Naive thymus-derived CD4-positive, alpha-beta T cell (primary cell): ENCODE data around the gene ZMYND8. TPM values are rescaled to one million over a fixed set of nuclear protein-coding genes. Genes with fewer than 3 reads are reported as not detected.

ENCODE experiments used
- ATAC-seq: fragments of 150-1000 bp; cut with Tn5 transposase; 2 replicates; pipeline ENCODE4 v1.10.0; 2021; ENCODE audit warnings: mild to moderate bottlenecking, moderate library complexity
- CTCF ChIA-PET: fragments of 350-600 bp; sonication (Branson Sonifier 250); formaldehyde crosslinking; loops from one replicate; lab custom pipeline; 2021; ENCODE audit warnings: antibody characterized with exemption; lab: Charles Lee
- POLR2A ChIA-PET: fragments of 350-600 bp; sonication (Branson Sonifier 250); formaldehyde crosslinking; loops from one replicate; lab custom pipeline; 2021; ENCODE audit warnings: antibody characterized with exemption, inconsistent platforms; lab: Charles Lee
- DNase-seq, 9 donors: peaks; one replicate each; pipeline versions ENCODE4 v3.0.0 to v3.0.0-alpha.2; 2020 to 2022; ENCODE audit warnings: mixed read lengths in 1 of 9
- H3K27ac ChIP-seq: one replicate; pipeline ENCODE4 v1.7.0; 2013; ENCODE audit warnings: mild to moderate bottlenecking, low read depth, low read length, moderate library complexity
- H3K27me3 ChIP-seq, 2 donors: one replicate each; pipeline ENCODE4 v1.7.0; 2013; ENCODE audit warnings: low read length in 2 of 2, mild to moderate bottlenecking in 2 of 2, moderate library complexity in 2 of 2; ENCODE audit not compliant: control insufficient read depth in 2 of 2, insufficient read depth in 2 of 2
- H3K36me3 ChIP-seq, 3 experiments: 1 replicate in 2 of 3; 2 replicates in 1 of 3; pipeline ENCODE4 v1.7.0; 2013; ENCODE audit warnings: low read length in 3 of 3, mild to moderate bottlenecking in 3 of 3, moderate library complexity in 1 of 3; ENCODE audit not compliant: insufficient read depth in 3 of 3, control insufficient read depth in 2 of 3
- H3K4me1 ChIP-seq, 2 donors: one replicate each; pipeline ENCODE4 v1.7.0; 2013; ENCODE audit warnings: low read length in 2 of 2, mild to moderate bottlenecking in 2 of 2, moderate library complexity in 1 of 2; ENCODE audit not compliant: control insufficient read depth in 2 of 2, insufficient read depth in 2 of 2
- H3K4me3 ChIP-seq: 2 replicates; pipeline ENCODE4 v1.7.0; 2013; ENCODE audit warnings: mild to moderate bottlenecking, low read length
- H3K9me3 ChIP-seq, 3 experiments: 1 replicate in 2 of 3; 2 replicates in 1 of 3; pipeline ENCODE4 v1.7.0; 2013; ENCODE audit warnings: low read length in 3 of 3; ENCODE audit not compliant: control insufficient read depth in 2 of 3
- H3K27ac Mint-ChIP-seq, 9 donors: one replicate each; pipeline ENCODE4 v1.8.0; 2020 to 2022; ENCODE audit warnings: mixed read lengths in 9 of 9, mild to moderate bottlenecking in 8 of 9, moderate library complexity in 5 of 9, inconsistent platforms in 2 of 9
- H3K27me3 Mint-ChIP-seq, 5 donors: one replicate each; pipeline ENCODE4 v1.8.0; 2021 to 2022; ENCODE audit warnings: mixed read lengths in 5 of 5, mild to moderate bottlenecking in 1 of 5
- H3K36me3 Mint-ChIP-seq, 5 donors: one replicate each; pipeline ENCODE4 v1.8.0; 2020 to 2022; ENCODE audit warnings: mixed read lengths in 5 of 5, mild to moderate bottlenecking in 3 of 5, inconsistent platforms in 1 of 5
- H3K4me1 Mint-ChIP-seq, 7 donors: one replicate each; pipeline ENCODE4 v1.8.0; 2020 to 2022; ENCODE audit warnings: mixed read lengths in 7 of 7, mild to moderate bottlenecking in 3 of 7, inconsistent platforms in 1 of 7
- H3K4me3 Mint-ChIP-seq, 10 donors: one replicate each; pipeline ENCODE4 v1.8.0; 2020 to 2022; ENCODE audit warnings: mild to moderate bottlenecking in 10 of 10, mixed read lengths in 10 of 10, moderate library complexity in 6 of 10, inconsistent platforms in 2 of 10
- H3K9me3 Mint-ChIP-seq, 11 donors: one replicate each; pipeline ENCODE4 v1.8.0; 2020 to 2022; ENCODE audit warnings: mixed read lengths in 11 of 11, mild to moderate bottlenecking in 4 of 11, inconsistent platforms in 1 of 11, moderate library complexity in 1 of 11
- intact Hi-C, 2 donors: fragments of 100-400 bp; cut with micrococcal nuclease; formaldehyde crosslinking; loops; one replicate each; pipeline ENCODE4 v1.15.1; 2023
- polyA plus RNA-seq, 2 donors: library from polyadenylated mRNA; unstranded; fragments of 300-500 nt; fragmentation: Illumina TruSeq; gene quantifications; one replicate each; pipeline ENCODE4 v1.2.3, GENCODE V29; 2021
- total RNA-seq, 6 experiments: library from RNA in 5 of 6; stranded (reverse) in 5 of 6; gene quantifications; 1 replicate in 5 of 6; 2 replicates in 1 of 6; pipeline ENCODE4 v1.2.3 and lab custom pipeline; 2021 to 2026

Gene ZMYND8
- total and polyA plus RNA-seq, 7 experiments from 2014 or later: 12.7 to 83.0 (median 63.7) TPM

- peaks cover 0 to 82% (median 16%) of the 10 kb centered on the region in 3 experiments for H3K36me3 ChIP-seq
- ChIA-PET POLR2A (no interaction called here), CTCF (interaction anchor here (1.7 to 3.2 kb wide), 2 partner anchors 22 to 87 kb away, joined by 6 to 31 read pairs; no protein-coding TSS in a partner anchor)
Observed at GRCh38 chr20:47295921-47296426, 60.5 kb downstream of the ZMYND8 start.

GRCh38 chr20:47295129-47295813 is 61.2 kb downstream of the ZMYND8 start:
- H3K36me3 Mint-ChIP-seq: peaks cover 6 to 67% (median 35%) of the 10 kb centered on the region in 5 donors
- H3K4me1 ChIP-seq: no peaks in the 10 kb centered on the region
- H3K4me3 ChIP-seq: no peak overlapping the region
- no peaks in the 10 kb centered on the region for H3K27me3 ChIP-seq
- H3K27ac ChIP-seq: no peak overlapping the region
- peak overlapping the region in 4 of 9 donors; percentile 6 to 62 (median 42) for H3K27ac Mint-ChIP-seq
- intact Hi-C loops: no loop called here
- no peak for ATAC-seq
- H3K27me3 Mint-ChIP-seq: no peaks in the 10 kb centered on the region
- CTCF ChIA-PET: interaction anchor here (3.2 kb wide), 1 partner anchor 88 kb away, joined by 31 read pairs; no protein-coding TSS in a partner anchor
- H3K36me3 ChIP-seq: peaks cover under 1 to 84% (median 16%) of the 10 kb centered on the region in 3 experiments
- H3K9me3 Mint-ChIP-seq: no peaks in the 10 kb centered on the region
- H3K4me3 Mint-ChIP-seq: no peak overlapping the region
- DNase-seq: no peak
- no peaks in the 10 kb centered on the region for H3K9me3 ChIP-seq
- H3K4me1 Mint-ChIP-seq: peaks cover 0 to 11% (median 0%) of the 10 kb centered on the region in 7 donors
- POLR2A ChIA-PET: no interaction called here

More at GRCh38 chr20:47295921-47296426, 60.5 kb downstream of the ZMYND8 start:
- H3K36me3 Mint-ChIP-seq: peaks cover 6 to 70% (median 34%) of the 10 kb centered on the region in 5 donors
- H3K27ac ChIP-seq: no peak overlapping the region
- no peaks in the 10 kb centered on the region for H3K27me3 ChIP-seq
- no peak overlapping the region for H3K4me3 Mint-ChIP-seq
- no peak overlapping the region for H3K4me3 ChIP-seq
- H3K27me3 Mint-ChIP-seq: no peaks in the 10 kb centered on the region
- no peaks in the 10 kb centered on the region for H3K9me3 Mint-ChIP-seq
- no peak for ATAC-seq
- no peaks in the 10 kb centered on the region for H3K4me1 ChIP-seq
- no peaks in the 10 kb centered on the region for H3K9me3 ChIP-seq
- no peak for DNase-seq
- H3K27ac Mint-ChIP-seq: peak overlapping the region in 2 of 9 donors; percentile 19 to 36
- peaks cover 0 to 14% (median 0%) of the 10 kb centered on the region in 7 donors for H3K4me1 Mint-ChIP-seq
- intact Hi-C loops: no loop called here

GRCh38 chr20:47293631-47294030 is 62.9 kb downstream of the ZMYND8 start:
- Histone ChIP-seq H3K27me3 (no peaks in the 10 kb centered on the region), H3K4me1 (no peaks in the 10 kb centered on the region), H3K27ac (no peak overlapping the region), H3K4me3 (no peak overlapping the region), H3K36me3 (peaks cover 7 to 85% (median 16%) of the 10 kb centered on the region in 3 experiments), H3K9me3 (no peaks in the 10 kb centered on the region)
- ChIA-PET POLR2A (no interaction called here), CTCF (no interaction called here)
- intact Hi-C loops: no loop called here
- ATAC-seq (no peak), DNase-seq (no peak)
- Mint-ChIP-seq H3K4me3 (no peak overlapping the region), H3K36me3 (peaks cover 12 to 74% (median 41%) of the 10 kb centered on the region in 5 donors), H3K4me1 (peaks cover 0 to 9% (median 0%) of the 10 kb centered on the region in 7 donors), H3K27me3 (no peaks in the 10 kb centered on the region), H3K9me3 (no peaks in the 10 kb centered on the region), H3K27ac (peak overlapping the region in 6 of 9 donors; percentile 21 to 86 (median 54))

- Mint-ChIP-seq H3K9me3 (no peaks in the 10 kb centered on the region), H3K36me3 (peaks cover 5 to 66% (median 36%) of the 10 kb centered on the region in 5 donors), H3K4me3 (no peak overlapping the region), H3K27me3 (no peaks in the 10 kb centered on the region), H3K4me1 (peaks cover 0 to 9% (median 0%) of the 10 kb centered on the region in 7 donors), H3K27ac (peak overlapping the region in 1 of 9 donors; percentile 17)
- Histone ChIP-seq H3K9me3 (no peaks in the 10 kb centered on the region), H3K27me3 (no peaks in the 10 kb centered on the region), H3K4me1 (no peaks in the 10 kb centered on the region), H3K27ac (no peak overlapping the region), H3K4me3 (no peak overlapping the region), H3K36me3 (peaks cover 7 to 85% (median 16%) of the 10 kb centered on the region in 3 experiments)
- intact Hi-C loops: no loop called here
- no peak for ATAC-seq
- POLR2A ChIA-PET: no interaction called here
- CTCF ChIA-PET: interaction anchor here (0.9 kb wide), 1 partner anchor 91 kb away, joined by 3 read pairs; no protein-coding TSS in a partner anchor
- no peak for DNase-seq
Observed at GRCh38 chr20:47292581-47292980, 63.9 kb downstream of the ZMYND8 start.

- POLR2A ChIA-PET: no interaction called here
- H3K27ac Mint-ChIP-seq: peak overlapping the region in 1 of 9 donors; percentile 14
- H3K36me3 Mint-ChIP-seq: peaks cover 5 to 59% (median 35%) of the 10 kb centered on the region in 5 donors
- no peaks in the 10 kb centered on the region for H3K9me3 Mint-ChIP-seq
- no peaks in the 10 kb centered on the region for H3K27me3 Mint-ChIP-seq
- no peak overlapping the region for H3K4me3 Mint-ChIP-seq
- no peak overlapping the region for H3K4me3 ChIP-seq
- H3K27me3 ChIP-seq: no peaks in the 10 kb centered on the region
- H3K4me1 Mint-ChIP-seq: peaks cover 0 to 9% (median 0%) of the 10 kb centered on the region in 7 donors
- no peaks in the 10 kb centered on the region for H3K9me3 ChIP-seq
- ATAC-seq: no peak
- no peak for DNase-seq
- H3K4me1 ChIP-seq: no peaks in the 10 kb centered on the region
- H3K36me3 ChIP-seq: peaks cover 10 to 82% (median 12%) of the 10 kb centered on the region in 3 experiments
- intact Hi-C loops: no loop called here
- CTCF ChIA-PET: interaction anchor here (0.7 to 1.2 kb wide), 4 partner anchors 14 to 93 kb away, joined by 3 to 6 read pairs (median 4); no protein-coding TSS in a partner anchor
- H3K27ac ChIP-seq: no peak overlapping the region
Observed at GRCh38 chr20:47290666-47291430, 65.7 kb downstream of the ZMYND8 start.

- peaks cover 0 to 6% (median 0%) of the 10 kb centered on the region in 7 donors for H3K4me1 Mint-ChIP-seq
- intact Hi-C loops: no loop called here
- Histone ChIP-seq H3K27me3 (no peaks in the 10 kb centered on the region), H3K4me3 (no peak overlapping the region), H3K27ac (no peak overlapping the region), H3K36me3 (peaks cover 10 to 81% (median 12%) of the 10 kb centered on the region in 3 experiments), H3K4me1 (no peaks in the 10 kb centered on the region), H3K9me3 (no peaks in the 10 kb centered on the region)
- DNase-seq (no peak), ATAC-seq (no peak)
- H3K4me3 Mint-ChIP-seq: no peak overlapping the region
- POLR2A ChIA-PET: no interaction called here
- no peaks in the 10 kb centered on the region for H3K9me3 Mint-ChIP-seq
- no peaks in the 10 kb centered on the region for H3K27me3 Mint-ChIP-seq
- CTCF ChIA-PET: interaction anchor here (0.7 to 1.2 kb wide), 4 partner anchors 16 to 94 kb away, joined by 3 to 6 read pairs (median 4); no protein-coding TSS in a partner anchor
- H3K36me3 Mint-ChIP-seq: peaks cover 5 to 56% (median 35%) of the 10 kb centered on the region in 5 donors
- H3K27ac Mint-ChIP-seq: peak overlapping the region in 2 of 9 donors; percentile 38 to 62
Observed at GRCh38 chr20:47290008-47290407, 66.5 kb downstream of the ZMYND8 start.
